Smooth muscle cell of the coronary artery (primary cell): ENCODE results near the gene ZNF641. TPM values are rescaled to one million over a fixed set of nuclear protein-coding genes. Genes with fewer than 3 reads are reported as not detected.

ENCODE experiments used
- total RNA-seq: library from RNA; depleted of rRNA; stranded (reverse); fragments of >200 nt; gene quantifications from 2 replicates; pipeline ENCODE4 v1.2.3, GENCODE V29; 2014; ENCODE audit warnings: low replicate concordance

Gene ZNF641
- total RNA-seq, result 8.4 and 18.8 TPM in 2 replicates

DNA sequence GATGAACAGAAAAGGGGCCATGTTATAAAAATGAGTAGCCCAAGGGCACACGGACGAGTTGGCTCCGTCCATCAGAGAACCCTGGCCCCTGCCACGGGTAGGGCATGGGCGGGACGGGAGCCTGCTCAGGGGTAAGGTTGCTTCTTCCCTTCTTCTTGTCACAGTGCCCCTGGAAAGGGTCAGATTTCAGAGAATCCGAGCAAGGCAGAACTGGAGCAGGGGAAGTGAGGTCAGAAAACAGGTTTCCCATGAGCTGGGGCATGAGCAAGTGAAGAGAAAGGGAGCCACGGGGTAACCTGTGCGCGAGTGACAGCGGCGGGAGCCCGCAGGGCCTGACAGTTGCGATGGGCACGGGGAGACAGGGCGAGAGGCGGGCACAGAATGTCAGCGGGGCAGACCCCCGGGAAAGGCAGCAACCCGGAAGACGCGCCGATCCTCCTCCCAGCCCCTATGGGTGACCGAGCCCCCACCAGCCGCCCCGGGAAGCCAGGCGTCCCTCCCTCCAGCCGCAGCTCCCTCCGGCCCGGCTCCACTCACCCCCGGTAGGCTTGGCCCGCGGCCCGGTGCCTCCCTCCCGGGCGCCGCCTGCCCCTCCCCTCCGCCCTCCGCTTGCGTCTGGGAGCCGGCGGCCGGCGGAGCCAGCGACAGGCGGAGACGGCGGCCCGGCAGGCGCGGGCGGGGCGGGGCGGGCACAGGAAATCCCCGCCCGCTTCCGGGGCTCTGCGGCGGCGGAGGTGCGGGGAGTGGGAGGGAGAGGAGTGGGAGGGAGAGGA lies at the start of gene ZNF641:
Gene ZNF641, minus strand, starts transcription at position 671 of the 773 bp plus-strand sequence. CDS start 2,829 bp downstream, outside the sequence.

Other genes starting within 250 kb of the ZNF641 start
- 2.8 and 10.2 TPM in 2 replicates for gene SENP1, start 244.8 kb downstream of the ZNF641 start, total RNA-seq
- gene PFKM, start 231.6 kb downstream of the ZNF641 start, total RNA-seq, result 67.6 and 88.8 TPM in 2 replicates
- gene ASB8, start 193.4 kb downstream of the ZNF641 start, total RNA-seq, result 12.7 and 16.6 TPM in 2 replicates
- gene CCDC184, start 167.3 kb downstream of the ZNF641 start, total RNA-seq, result 0.30 and 0.35 TPM in 2 replicates
- gene OR10AD1, start 147.6 kb downstream of the ZNF641 start, total RNA-seq, result not detected in 2 replicates
- not detected in 2 replicates for gene ANP32D, start 121.6 kb upstream of the ZNF641 start, total RNA-seq
- gene C12orf54, start 131.6 kb upstream of the ZNF641 start, total RNA-seq, result not detected in 2 replicates
- gene OR8S1, start 174.7 kb upstream of the ZNF641 start, total RNA-seq, result not detected in 2 replicates
- not detected in 2 replicates for gene LALBA, start 219.1 kb upstream of the ZNF641 start, total RNA-seq